HEK293 (cell line): Measurements from ENCODE around the gene FBLN2.
A peak's percentile ranks its signal among the peaks of the same experiment; 100 is the strongest.

Source experiments
- EGR2 ChIP-seq: fragments of 450-650 bp; formaldehyde crosslinking; IDR thresholded peaks from 2 replicates; pipeline ENCODE4 v1.5.1; 2016; ENCODE audit warnings: low read depth, missing biosample characterization, missing genetic modification characterization
- FEZF1 ChIP-seq: fragments of 450-650 bp; formaldehyde crosslinking; IDR thresholded peaks from 2 replicates; pipeline ENCODE4 v1.5.1; 2016; ENCODE audit warnings: missing biosample characterization, missing genetic modification characterization
- GLI4 ChIP-seq: fragments of 450-650 bp; formaldehyde crosslinking; IDR thresholded peaks from 2 replicates; pipeline ENCODE4 v1.5.1; 2016; ENCODE audit warnings: missing biosample characterization, missing genetic modification characterization
- GLIS2 ChIP-seq: fragments of 450-650 bp; formaldehyde crosslinking; IDR thresholded peaks from 2 replicates; pipeline ENCODE4 v1.5.1; 2016; ENCODE audit warnings: missing biosample characterization, missing genetic modification characterization
- KLF10 ChIP-seq: fragments of 450-650 bp; IDR thresholded peaks from 2 replicates; pipeline ENCODE4 v1.5.1; 2018; ENCODE audit warnings: missing biosample characterization, mild to moderate bottlenecking, missing genetic modification characterization
- ZBTB20 ChIP-seq: fragments of 450-650 bp; formaldehyde crosslinking; IDR thresholded peaks from 2 replicates; pipeline ENCODE4 v1.5.1; 2016; ENCODE audit warnings: missing biosample characterization, missing genetic modification characterization
- ZBTB48 ChIP-seq: fragments of 450-650 bp; formaldehyde crosslinking; IDR thresholded peaks from 2 replicates; pipeline ENCODE4 v1.5.1; 2016; ENCODE audit warnings: missing biosample characterization, missing genetic modification characterization
- ZFP3 ChIP-seq: fragments of 450-650 bp; formaldehyde crosslinking; IDR thresholded peaks from 2 replicates; pipeline ENCODE4 v1.5.1; 2016; ENCODE audit warnings: low read depth, missing biosample characterization, missing genetic modification characterization
- ZNF114 ChIP-seq: fragments of 450-650 bp; formaldehyde crosslinking; IDR thresholded peaks from 2 replicates; pipeline ENCODE4 v1.5.0; 2017; ENCODE audit warnings: missing biosample characterization, missing genetic modification characterization
- ZNF132 ChIP-seq: fragments of 450-650 bp; formaldehyde crosslinking; IDR thresholded peaks from 2 replicates; pipeline ENCODE4 v1.5.1; 2017; ENCODE audit warnings: missing biosample characterization, missing genetic modification characterization, borderline replicate concordance
- ZNF248 ChIP-seq: fragments of 450-650 bp; formaldehyde crosslinking; IDR thresholded peaks from 2 replicates; pipeline ENCODE4 v1.5.1; 2017; ENCODE audit warnings: missing biosample characterization, missing genetic modification characterization
- ZNF292 ChIP-seq: fragments of 450-650 bp; formaldehyde crosslinking; IDR thresholded peaks from 2 replicates; pipeline ENCODE4 v1.5.1; 2016; ENCODE audit warnings: low read depth, missing biosample characterization, missing genetic modification characterization, borderline replicate concordance
- ZNF302 ChIP-seq: fragments of 450-650 bp; formaldehyde crosslinking; IDR thresholded peaks from 2 replicates; pipeline ENCODE4 v1.5.1; 2016; ENCODE audit warnings: missing biosample characterization, missing genetic modification characterization, low read depth
- ZNF423 ChIP-seq: fragments of 450-650 bp; formaldehyde crosslinking; IDR thresholded peaks from 2 replicates; pipeline ENCODE4 v1.5.1; 2016; ENCODE audit warnings: missing biosample characterization, missing genetic modification characterization
- ZNF433 ChIP-seq: fragments of 450-650 bp; formaldehyde crosslinking; IDR thresholded peaks from 2 replicates; pipeline ENCODE4 v1.5.1; 2016; ENCODE audit warnings: missing biosample characterization, missing genetic modification characterization, low read depth
- ZNF513 ChIP-seq: fragments of 450-650 bp; IDR thresholded peaks from 2 replicates; pipeline ENCODE4 v1.5.1; 2018; ENCODE audit warnings: missing biosample characterization, missing genetic modification characterization
- ZNF549 ChIP-seq: fragments of 450-650 bp; IDR thresholded peaks from 2 replicates; pipeline ENCODE4 v1.5.1; 2018; ENCODE audit warnings: missing biosample characterization, missing genetic modification characterization, mild to moderate bottlenecking, inconsistent platforms, moderate library complexity
- ZNF776 ChIP-seq: fragments of 450-650 bp; formaldehyde crosslinking; IDR thresholded peaks from 2 replicates; pipeline ENCODE4 v1.5.0; 2017; ENCODE audit warnings: missing biosample characterization, missing genetic modification characterization, borderline replicate concordance
- ZNF843 ChIP-seq: fragments of 450-650 bp; formaldehyde crosslinking; IDR thresholded peaks from 2 replicates; pipeline ENCODE4 v1.5.1; 2016; ENCODE audit warnings: missing biosample characterization, missing genetic modification characterization
- ZSCAN30 ChIP-seq: fragments of 450-650 bp; IDR thresholded peaks from 2 replicates; pipeline ENCODE4 v1.5.1; 2018; ENCODE audit warnings: missing biosample characterization, mild to moderate bottlenecking, missing genetic modification characterization, moderate library complexity
- TF ChIP-seq, protein P1 (sequence below): fragments of 450-650 bp; formaldehyde crosslinking; IDR thresholded peaks from 2 replicates; pipeline ENCODE4 v1.5.1; 2016; ENCODE audit warnings: missing biosample characterization, missing genetic modification characterization
- TF ChIP-seq, protein P2 (sequence below): fragments of 450-650 bp; formaldehyde crosslinking; optimal IDR thresholded peaks from 2 replicates; pipeline ENCODE3; 2016; ENCODE audit warnings: missing biosample characterization, mild to moderate bottlenecking, missing genetic modification characterization
- TF ChIP-seq, protein P3 (sequence below): fragments of 450-650 bp; IDR thresholded peaks from 2 replicates; pipeline ENCODE4 v1.5.1; 2018; ENCODE audit warnings: missing biosample characterization, mild to moderate bottlenecking, missing genetic modification characterization
- TF ChIP-seq, protein P4 (sequence below): fragments of 450-650 bp; formaldehyde crosslinking; IDR thresholded peaks from 2 replicates; pipeline ENCODE4 v1.5.1; 2016; ENCODE audit warnings: missing biosample characterization, missing genetic modification characterization
- TF ChIP-seq, protein P5 (sequence below): fragments of 450-650 bp; formaldehyde crosslinking; IDR thresholded peaks from 2 replicates; pipeline ENCODE4 v1.5.1; 2016; ENCODE audit warnings: missing biosample characterization, missing genetic modification characterization

FBLN2 gene

DNA sequence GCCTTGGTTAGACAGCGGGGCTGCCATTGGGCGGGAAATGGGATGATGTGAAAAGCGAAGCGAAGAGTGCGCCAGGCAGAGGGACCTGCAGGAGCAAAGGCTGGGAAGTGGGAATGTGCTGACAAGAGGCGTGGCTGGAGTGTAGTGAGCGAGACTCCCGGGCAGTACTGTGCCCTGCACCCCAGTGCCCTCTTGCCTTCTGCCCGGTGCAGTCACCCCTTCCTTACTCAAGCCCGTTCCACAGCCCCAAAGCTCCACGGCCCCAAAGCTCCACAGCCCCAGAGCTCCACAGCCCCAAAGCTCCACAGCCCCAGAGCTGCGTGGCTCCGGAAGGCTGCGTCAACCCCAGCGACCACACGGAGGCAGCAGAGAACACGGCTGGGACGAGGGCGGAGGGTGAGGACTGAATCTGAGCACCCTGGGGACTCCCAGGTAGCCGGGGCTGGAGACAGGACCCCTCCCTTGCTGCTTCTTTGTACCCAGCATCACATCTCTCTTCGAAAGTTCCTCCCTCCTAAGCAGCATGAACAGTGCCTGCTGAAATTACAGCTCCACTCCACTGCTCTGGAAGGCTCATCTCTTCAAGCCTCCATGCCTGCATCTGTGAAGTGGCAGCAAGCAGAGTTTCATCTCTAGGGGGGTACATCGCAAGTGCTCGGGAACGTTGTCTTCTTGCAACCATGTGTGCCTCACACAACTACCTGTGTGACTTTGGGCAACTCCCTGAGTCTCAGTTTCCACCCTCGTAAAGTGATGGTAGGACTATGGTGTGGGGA is 108.9 kb downstream of the FBLN2 start (continued):
- TF ChIP-seq ZFP3 (tag by site-specific recombination) (no peak), ZNF302 (tag by site-specific recombination) (no peak), ZNF114 (tag by site-specific recombination) (no peak), ZSCAN30 (tag by site-specific recombination) (no peak), GLI4 (tag by site-specific recombination) (no peak), KLF10 (no peak), EGR2 (tag by site-specific recombination) (no peak), ZNF292 (tag by site-specific recombination) (no peak), ZBTB20 (tag by site-specific recombination) (0 out of 2 replicates have a peak, but pooled peaks have one; percentile 12), ZNF433 (tag by site-specific recombination) (no peak), ZNF248 (tag by site-specific recombination) (no peak), ZBTB48 (tag by site-specific recombination) (peak; percentile 62), ZNF423 (peak; percentile 61; the same call in 1 of the 2 replicates), ZNF843 (tag by site-specific recombination) (no peak), ZNF776 (no peak), GLIS2 (peak; percentile 24; the same call in 1 of the 2 replicates), FEZF1 (tag by site-specific recombination) (no peak), ZNF132 (tag by site-specific recombination) (no peak), ZNF549 (tag by site-specific recombination) (no peak), ZNF513 (tag by site-specific recombination) (no peak)
- TF ChIP-seq, protein P1, sequence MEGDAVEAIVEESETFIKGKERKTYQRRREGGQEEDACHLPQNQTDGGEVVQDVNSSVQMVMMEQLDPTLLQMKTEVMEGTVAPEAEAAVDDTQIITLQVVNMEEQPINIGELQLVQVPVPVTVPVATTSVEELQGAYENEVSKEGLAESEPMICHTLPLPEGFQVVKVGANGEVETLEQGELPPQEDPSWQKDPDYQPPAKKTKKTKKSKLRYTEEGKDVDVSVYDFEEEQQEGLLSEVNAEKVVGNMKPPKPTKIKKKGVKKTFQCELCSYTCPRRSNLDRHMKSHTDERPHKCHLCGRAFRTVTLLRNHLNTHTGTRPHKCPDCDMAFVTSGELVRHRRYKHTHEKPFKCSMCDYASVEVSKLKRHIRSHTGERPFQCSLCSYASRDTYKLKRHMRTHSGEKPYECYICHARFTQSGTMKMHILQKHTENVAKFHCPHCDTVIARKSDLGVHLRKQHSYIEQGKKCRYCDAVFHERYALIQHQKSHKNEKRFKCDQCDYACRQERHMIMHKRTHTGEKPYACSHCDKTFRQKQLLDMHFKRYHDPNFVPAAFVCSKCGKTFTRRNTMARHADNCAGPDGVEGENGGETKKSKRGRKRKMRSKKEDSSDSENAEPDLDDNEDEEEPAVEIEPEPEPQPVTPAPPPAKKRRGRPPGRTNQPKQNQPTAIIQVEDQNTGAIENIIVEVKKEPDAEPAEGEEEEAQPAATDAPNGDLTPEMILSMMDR (tag by site-specific recombination): peak; percentile 89
- TF ChIP-seq, protein P2, sequence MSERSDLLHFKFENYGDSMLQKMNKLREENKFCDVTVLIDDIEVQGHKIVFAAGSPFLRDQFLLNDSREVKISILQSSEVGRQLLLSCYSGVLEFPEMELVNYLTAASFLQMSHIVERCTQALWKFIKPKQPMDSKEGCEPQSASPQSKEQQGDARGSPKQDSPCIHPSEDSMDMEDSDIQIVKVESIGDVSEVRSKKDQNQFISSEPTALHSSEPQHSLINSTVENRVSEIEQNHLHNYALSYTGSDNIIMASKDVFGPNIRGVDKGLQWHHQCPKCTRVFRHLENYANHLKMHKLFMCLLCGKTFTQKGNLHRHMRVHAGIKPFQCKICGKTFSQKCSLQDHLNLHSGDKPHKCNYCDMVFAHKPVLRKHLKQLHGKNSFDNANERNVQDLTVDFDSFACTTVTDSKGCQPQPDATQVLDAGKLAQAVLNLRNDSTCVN (tag by site-specific recombination): peak; percentile 17
- TF ChIP-seq, protein P3, sequence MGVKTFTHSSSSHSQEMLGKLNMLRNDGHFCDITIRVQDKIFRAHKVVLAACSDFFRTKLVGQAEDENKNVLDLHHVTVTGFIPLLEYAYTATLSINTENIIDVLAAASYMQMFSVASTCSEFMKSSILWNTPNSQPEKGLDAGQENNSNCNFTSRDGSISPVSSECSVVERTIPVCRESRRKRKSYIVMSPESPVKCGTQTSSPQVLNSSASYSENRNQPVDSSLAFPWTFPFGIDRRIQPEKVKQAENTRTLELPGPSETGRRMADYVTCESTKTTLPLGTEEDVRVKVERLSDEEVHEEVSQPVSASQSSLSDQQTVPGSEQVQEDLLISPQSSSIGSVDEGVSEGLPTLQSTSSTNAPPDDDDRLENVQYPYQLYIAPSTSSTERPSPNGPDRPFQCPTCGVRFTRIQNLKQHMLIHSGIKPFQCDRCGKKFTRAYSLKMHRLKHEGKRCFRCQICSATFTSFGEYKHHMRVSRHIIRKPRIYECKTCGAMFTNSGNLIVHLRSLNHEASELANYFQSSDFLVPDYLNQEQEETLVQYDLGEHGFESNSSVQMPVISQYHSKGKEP (tag by site-specific recombination): no peak
- TF ChIP-seq, protein P4, sequence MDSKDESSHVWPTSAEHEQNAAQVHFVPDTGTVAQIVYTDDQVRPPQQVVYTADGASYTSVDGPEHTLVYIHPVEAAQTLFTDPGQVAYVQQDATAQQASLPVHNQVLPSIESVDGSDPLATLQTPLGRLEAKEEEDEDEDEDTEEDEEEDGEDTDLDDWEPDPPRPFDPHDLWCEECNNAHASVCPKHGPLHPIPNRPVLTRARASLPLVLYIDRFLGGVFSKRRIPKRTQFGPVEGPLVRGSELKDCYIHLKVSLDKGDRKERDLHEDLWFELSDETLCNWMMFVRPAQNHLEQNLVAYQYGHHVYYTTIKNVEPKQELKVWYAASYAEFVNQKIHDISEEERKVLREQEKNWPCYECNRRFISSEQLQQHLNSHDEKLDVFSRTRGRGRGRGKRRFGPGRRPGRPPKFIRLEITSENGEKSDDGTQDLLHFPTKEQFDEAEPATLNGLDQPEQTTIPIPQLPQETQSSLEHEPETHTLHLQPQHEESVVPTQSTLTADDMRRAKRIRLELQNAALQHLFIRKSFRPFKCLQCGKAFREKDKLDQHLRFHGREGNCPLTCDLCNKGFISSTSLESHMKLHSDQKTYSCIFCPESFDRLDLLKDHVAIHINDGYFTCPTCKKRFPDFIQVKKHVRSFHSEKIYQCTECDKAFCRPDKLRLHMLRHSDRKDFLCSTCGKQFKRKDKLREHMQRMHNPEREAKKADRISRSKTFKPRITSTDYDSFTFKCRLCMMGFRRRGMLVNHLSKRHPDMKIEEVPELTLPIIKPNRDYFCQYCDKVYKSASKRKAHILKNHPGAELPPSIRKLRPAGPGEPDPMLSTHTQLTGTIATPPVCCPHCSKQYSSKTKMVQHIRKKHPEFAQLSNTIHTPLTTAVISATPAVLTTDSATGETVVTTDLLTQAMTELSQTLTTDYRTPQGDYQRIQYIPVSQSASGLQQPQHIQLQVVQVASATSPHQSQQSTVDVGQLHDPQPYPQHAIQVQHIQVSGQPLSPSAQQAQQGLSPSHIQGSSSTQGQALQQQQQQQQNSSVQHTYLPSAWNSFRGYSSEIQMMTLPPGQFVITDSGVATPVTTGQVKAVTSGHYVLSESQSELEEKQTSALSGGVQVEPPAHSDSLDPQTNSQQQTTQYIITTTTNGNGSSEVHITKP (tag by site-specific recombination): 0 out of 2 replicates have a peak, but pooled peaks have one; percentile 7
- TF ChIP-seq, protein P5, sequence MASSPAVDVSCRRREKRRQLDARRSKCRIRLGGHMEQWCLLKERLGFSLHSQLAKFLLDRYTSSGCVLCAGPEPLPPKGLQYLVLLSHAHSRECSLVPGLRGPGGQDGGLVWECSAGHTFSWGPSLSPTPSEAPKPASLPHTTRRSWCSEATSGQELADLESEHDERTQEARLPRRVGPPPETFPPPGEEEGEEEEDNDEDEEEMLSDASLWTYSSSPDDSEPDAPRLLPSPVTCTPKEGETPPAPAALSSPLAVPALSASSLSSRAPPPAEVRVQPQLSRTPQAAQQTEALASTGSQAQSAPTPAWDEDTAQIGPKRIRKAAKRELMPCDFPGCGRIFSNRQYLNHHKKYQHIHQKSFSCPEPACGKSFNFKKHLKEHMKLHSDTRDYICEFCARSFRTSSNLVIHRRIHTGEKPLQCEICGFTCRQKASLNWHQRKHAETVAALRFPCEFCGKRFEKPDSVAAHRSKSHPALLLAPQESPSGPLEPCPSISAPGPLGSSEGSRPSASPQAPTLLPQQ: no peak
